ENCODE data around the gene MEGF6.

The MEGF6 gene

GRCh38 chr1:3645666-3646355 lies 34.5 kb upstream of the MEGF6 start:
- no peak for DNase-seq (ENCODE audit: low read depth in 2 of 2)

GRCh38 chr1:3645247-3645646 lies 33.9 kb upstream of the MEGF6 start:
- DNase-seq (ENCODE audit: low read depth in 2 of 2) = no peak

- DNase-seq (ENCODE audit: low read depth in 2 of 2) = no peak
Observed at GRCh38 chr1:3644273-3644672, 33.0 kb upstream of the MEGF6 start.

GRCh38 chr1:3642919-3643675 lies 31.8 kb upstream of the MEGF6 start:
- DNase-seq (ENCODE audit: low read depth in 2 of 2) = no peak

- DNase-seq (ENCODE audit: low read depth in 2 of 2) = no peak
Observed at GRCh38 chr1:3641816-3642215, 30.5 kb upstream of the MEGF6 start.

- DNase-seq (ENCODE audit: low read depth in 2 of 2) = no peak
Observed at GRCh38 chr1:3641046-3641760, 29.9 kb upstream of the MEGF6 start.

- no peak for DNase-seq (ENCODE audit: low read depth in 2 of 2)
Observed at GRCh38 chr1:3640121-3640837, 29.0 kb upstream of the MEGF6 start.

GRCh38 chr1:3639397-3639911 lies 28.1 kb upstream of the MEGF6 start:
- DNase-seq (ENCODE audit: low read depth in 2 of 2) = no peak

- no peak for DNase-seq (ENCODE audit: low read depth in 2 of 2)
Observed at GRCh38 chr1:3638676-3639075, 27.4 kb upstream of the MEGF6 start.

GRCh38 chr1:3638027-3638426 lies 26.7 kb upstream of the MEGF6 start:
- DNase-seq (ENCODE audit: low read depth in 2 of 2) = no peak

- DNase-seq (ENCODE audit: low read depth in 2 of 2) = no peak
Observed at GRCh38 chr1:3636531-3636930, 25.2 kb upstream of the MEGF6 start.

- no peak for DNase-seq (ENCODE audit: low read depth in 2 of 2)
Observed at GRCh38 chr1:3636080-3636479, 24.8 kb upstream of the MEGF6 start.

GRCh38 chr1:3634059-3634800 lies 22.9 kb upstream of the MEGF6 start:
- DNase-seq (ENCODE audit: low read depth in 2 of 2) = no peak

GRCh38 chr1:3633344-3634058 lies 22.2 kb upstream of the MEGF6 start:
- DNase-seq (ENCODE audit: low read depth in 2 of 2) = no peak

- no peak for DNase-seq (ENCODE audit: low read depth in 2 of 2)
Observed at GRCh38 chr1:3632716-3633343, 21.5 kb upstream of the MEGF6 start.

- DNase-seq (ENCODE audit: low read depth in 2 of 2) = no peak
Observed at GRCh38 chr1:3632298-3632697, 21.0 kb upstream of the MEGF6 start.

GRCh38 chr1:3631320-3632260 lies 20.3 kb upstream of the MEGF6 start:
- no peak for DNase-seq (ENCODE audit: low read depth in 2 of 2)

GRCh38 chr1:3630914-3631313 lies 19.6 kb upstream of the MEGF6 start:
- DNase-seq (ENCODE audit: low read depth in 2 of 2) = no peak

- no peak for DNase-seq (ENCODE audit: low read depth in 2 of 2)
Observed at GRCh38 chr1:3630161-3630611, 18.9 kb upstream of the MEGF6 start.
